ENCODE results near the gene WDR48. TPM values are rescaled to one million over a fixed set of nuclear protein-coding genes. Genes with fewer than 3 reads are reported as not detected.

The WDR48 gene
- total RNA-seq, 2 donors from 2014 or later, result 15.8 to 16.5 TPM

GRCh38 chr3:39106851-39107387, 55.1 kb downstream of the WDR48 start:
- intact Hi-C loops (cut with DNase I), result no loop called here
- 0 to 6% methylated on average over 2 to 54 of the region's 55 CpGs for WGBS, 2 donors
- Histone ChIP-seq H3K9me3 (no peaks in the 10 kb centered on the region), H3K36me3 (replicated peaks in 1 of 2; ENCODE audit: insufficient read depth in 1 of 2, low read depth in 2 of 2) (no peaks in the 10 kb centered on the region), H3K27me3 (no peaks in the 10 kb centered on the region), H3K4me1 (peaks cover 54% of the 10 kb centered on the region), H3K27ac (peak overlapping the region; percentile 92 to 97 (median 93)), H3K4me3 (peak overlapping the region; percentile 74 to 80)
- DNase-seq, result peak; percentile 69 to 74 (median 70)
- peak; percentile 77 for ATAC-seq
- TF ChIP-seq, protein P1, sequence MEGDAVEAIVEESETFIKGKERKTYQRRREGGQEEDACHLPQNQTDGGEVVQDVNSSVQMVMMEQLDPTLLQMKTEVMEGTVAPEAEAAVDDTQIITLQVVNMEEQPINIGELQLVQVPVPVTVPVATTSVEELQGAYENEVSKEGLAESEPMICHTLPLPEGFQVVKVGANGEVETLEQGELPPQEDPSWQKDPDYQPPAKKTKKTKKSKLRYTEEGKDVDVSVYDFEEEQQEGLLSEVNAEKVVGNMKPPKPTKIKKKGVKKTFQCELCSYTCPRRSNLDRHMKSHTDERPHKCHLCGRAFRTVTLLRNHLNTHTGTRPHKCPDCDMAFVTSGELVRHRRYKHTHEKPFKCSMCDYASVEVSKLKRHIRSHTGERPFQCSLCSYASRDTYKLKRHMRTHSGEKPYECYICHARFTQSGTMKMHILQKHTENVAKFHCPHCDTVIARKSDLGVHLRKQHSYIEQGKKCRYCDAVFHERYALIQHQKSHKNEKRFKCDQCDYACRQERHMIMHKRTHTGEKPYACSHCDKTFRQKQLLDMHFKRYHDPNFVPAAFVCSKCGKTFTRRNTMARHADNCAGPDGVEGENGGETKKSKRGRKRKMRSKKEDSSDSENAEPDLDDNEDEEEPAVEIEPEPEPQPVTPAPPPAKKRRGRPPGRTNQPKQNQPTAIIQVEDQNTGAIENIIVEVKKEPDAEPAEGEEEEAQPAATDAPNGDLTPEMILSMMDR (IDR thresholded peaks at IDR 0.05), result peak in 2 of 7 experiments; percentile 2 to 4
- TF ChIP-seq POLR2A (IDR thresholded peaks at IDR 0.05), result peak in 2 of 3 donors; percentile 69 to 73

DNA sequence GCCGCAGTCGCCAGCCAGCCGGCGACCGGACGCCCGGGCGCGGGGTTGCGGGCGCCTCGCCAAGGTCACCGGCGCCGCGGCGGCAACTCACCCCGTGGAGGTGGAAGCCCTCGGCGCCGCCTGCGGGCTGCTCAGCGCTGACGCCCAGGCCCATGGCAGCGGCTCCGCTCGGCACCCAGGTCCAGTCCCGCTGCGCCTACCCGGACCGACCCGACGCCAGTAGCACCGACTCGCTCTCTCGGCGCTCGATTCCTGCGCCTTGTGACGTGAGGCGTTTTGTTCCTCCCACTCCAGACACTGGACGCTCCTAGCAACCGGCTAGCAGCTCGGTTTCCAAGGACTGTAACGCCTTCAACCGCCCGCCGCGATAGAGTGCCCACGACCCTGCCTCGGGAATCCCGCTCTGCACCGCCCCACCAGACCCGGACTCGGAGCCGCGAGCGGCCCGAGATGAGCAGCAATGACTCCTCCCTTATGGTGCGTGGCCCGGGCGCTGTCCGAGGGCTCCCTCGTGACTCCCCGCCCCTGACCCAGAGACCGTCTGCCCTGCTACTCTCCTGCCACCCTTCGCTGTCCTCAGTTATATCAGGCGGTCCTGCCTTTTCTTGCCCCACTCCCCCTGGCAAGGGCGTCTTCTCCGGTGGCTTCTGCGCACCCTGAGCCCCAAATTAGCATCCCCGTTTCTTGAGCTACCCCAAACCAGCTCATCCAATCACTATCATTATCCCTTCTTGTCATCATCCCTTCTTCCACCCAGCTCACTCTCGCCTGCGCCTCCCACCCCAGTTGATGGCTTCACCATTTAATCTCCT, 55.8 kb downstream of the WDR48 start, which contains the start of the genes GORASP1 and TTC21A:
GORASP1 (minus strand) TSS at position 240 of the 812 bp plus-strand sequence; CDS start at position 154, 86 bp downstream.
TTC21A (plus strand) TSS at position 293 of the 812 bp plus-strand sequence; CDS start at position 451, 158 bp downstream.
- intact Hi-C loops (cut with DNase I), result no loop called here
- peak; percentile 91 for ATAC-seq
- Histone ChIP-seq H3K9me3 (no peaks in the 10 kb centered on the region), H3K4me1 (peaks cover 52% of the 10 kb centered on the region), H3K4me3 (peak within 1 kb of the TSS; percentile 74 to 80), H3K27me3 (no peaks in the 10 kb centered on the region), H3K36me3 (replicated peaks in 1 of 2; ENCODE audit: insufficient read depth in 1 of 2, low read depth in 2 of 2) (no peaks in the 10 kb centered on the region), H3K27ac (peak within 1 kb of the TSS; percentile 92 to 97 (median 93))
- TF ChIP-seq POLR2A (IDR thresholded peaks at IDR 0.05), result peak; percentile 79 to 82 (median 80)
- TF ChIP-seq, protein P1 (IDR thresholded peaks at IDR 0.05), result peak in 2 of 7 experiments; percentile 4 to 21
- WGBS, 2 donors, result 1 to 3% methylated on average over 13 to 67 of the region's 74 CpGs
- DNase-seq, result peak; percentile 88 to 92 (median 90)

DNA sequence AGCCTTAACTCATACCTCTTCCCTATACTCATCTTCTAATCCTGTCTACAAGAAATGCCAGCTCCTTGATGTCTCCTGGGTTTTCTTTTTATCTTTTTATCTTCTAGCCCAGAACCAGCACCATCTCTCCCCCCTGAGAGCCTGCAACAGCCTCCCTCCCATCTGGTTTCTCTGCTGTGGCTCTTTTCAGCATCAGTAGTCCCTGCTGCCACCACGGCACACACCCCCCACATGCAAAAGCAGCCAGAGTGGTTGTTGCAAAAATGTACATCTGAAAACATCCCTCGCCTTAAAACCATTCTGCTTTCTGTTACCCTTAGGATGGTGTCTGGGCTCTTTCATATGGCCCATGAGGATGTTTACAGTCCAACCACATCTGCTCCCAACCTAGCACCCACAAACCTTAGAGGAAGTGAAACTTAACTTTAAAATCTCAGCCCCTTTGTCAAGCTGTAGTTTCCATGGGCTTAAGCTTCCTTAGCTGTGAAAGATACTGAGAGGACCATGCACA, 56.4 kb downstream of the WDR48 start:
- H3K36me3 ChIP-seq (replicated peaks in 1 of 2; ENCODE audit: insufficient read depth in 1 of 2, low read depth in 2 of 2), result no peaks in the 10 kb centered on the region
- peaks cover 45% of the 10 kb centered on the region for H3K4me1 ChIP-seq
- H3K4me3 ChIP-seq, result no peak overlapping the region
- 31 to 37% methylated on average over 2 of the region's 2 CpGs for WGBS, 2 donors
- ATAC-seq (no peak), DNase-seq (no peak)
- no peaks in the 10 kb centered on the region for H3K27me3 ChIP-seq
- intact Hi-C loops (cut with DNase I), result no loop called here
- H3K9me3 ChIP-seq, result no peaks in the 10 kb centered on the region
- H3K27ac ChIP-seq, result peak overlapping the region in 3 of 4 donors; percentile 93 to 97 (median 93)
- TF ChIP-seq POLR2A (IDR thresholded peaks at IDR 0.05), result no peak
- TF ChIP-seq, protein P1 (IDR thresholded peaks at IDR 0.05), result no peak

DNA sequence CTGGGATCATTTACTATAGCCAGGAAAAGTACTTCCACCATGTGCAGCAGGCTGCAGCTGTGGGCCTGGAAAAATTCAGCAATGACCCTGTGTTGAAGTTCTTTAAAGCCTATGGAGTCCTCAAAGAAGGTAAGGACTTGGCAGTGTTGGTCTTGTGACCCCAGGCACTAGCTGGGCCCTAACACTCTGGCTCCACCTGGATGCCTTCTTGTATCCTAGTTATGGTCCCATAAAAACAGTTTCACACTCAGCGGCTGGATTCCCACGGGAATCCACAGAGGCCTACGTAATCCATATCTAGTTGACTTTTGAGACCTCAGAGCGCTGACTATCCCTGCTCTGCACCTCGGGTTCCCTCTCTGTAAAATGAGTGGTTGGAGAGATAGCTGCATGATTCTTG, 57.3 kb downstream of the WDR48 start:
- H3K36me3 ChIP-seq (replicated peaks in 1 of 2; ENCODE audit: insufficient read depth in 1 of 2, low read depth in 2 of 2), result no peaks in the 10 kb centered on the region
- H3K27me3 ChIP-seq, result no peaks in the 10 kb centered on the region
- ATAC-seq, result no peak
- H3K9me3 ChIP-seq, result no peaks in the 10 kb centered on the region
- DNase-seq, result no peak
- TF ChIP-seq, protein P1 (IDR thresholded peaks at IDR 0.05), result no peak
- no peak for TF ChIP-seq POLR2A (IDR thresholded peaks at IDR 0.05)
- 84 to 95% methylated on average over 5 of the region's 5 CpGs for WGBS, 2 donors
- peaks cover 37% of the 10 kb centered on the region for H3K4me1 ChIP-seq
- H3K4me3 ChIP-seq, result no peak overlapping the region
- H3K27ac ChIP-seq, result no peak overlapping the region
- intact Hi-C loops (cut with DNase I), result no loop called here
